ENCODE results near the gene NR3C2. TPM values are rescaled to one million over a fixed set of nuclear protein-coding genes. Genes with fewer than 3 reads are reported as not detected.

NR3C2 gene
- total and polyA plus RNA-seq, 12 donors = 2.2 to 28.6 (median 23.3) TPM

- no peak for TF ChIP-seq CTCF (IDR thresholded peaks at IDR 0.05)
- Histone ChIP-seq H3K27ac (no peak overlapping the region), H3K9me3 (no peaks in the 10 kb centered on the region), H3K36me3 (no peaks in the 10 kb centered on the region), H3K4me1 (peaks cover 0 to 18% (median 13%) of the 10 kb centered on the region in 9 donors), H3K4me3 (no peak overlapping the region), H3K27me3 (no peaks in the 10 kb centered on the region)
- DNase-seq (no peak), ATAC-seq (no peak)
- WGBS, 2 donors = 95 to 98% methylated on average over 4 of the region's 4 CpGs
- intact Hi-C loops (cut with DNase I) = no loop called here
These were observed 88.0 kb downstream of the NR3C2 start for GRCh38 chr4:148354186-148354585.

- TF ChIP-seq CTCF (IDR thresholded peaks at IDR 0.05) = no peak
- DNase-seq (no peak), ATAC-seq (no peak)
- no peaks in the 10 kb centered on the region for H3K27me3 ChIP-seq
- intact Hi-C loops (cut with DNase I) = no loop called here
- H3K4me1 ChIP-seq = peaks cover 0 to 18% (median 13%) of the 10 kb centered on the region in 9 donors
- no peak overlapping the region for H3K4me3 ChIP-seq
- H3K36me3 ChIP-seq = no peaks in the 10 kb centered on the region
- H3K27ac ChIP-seq = no peak overlapping the region
- no peaks in the 10 kb centered on the region for H3K9me3 ChIP-seq
These were observed 88.6 kb downstream of the NR3C2 start for GRCh38 chr4:148353571-148353970.

GRCh38 chr4:148349153-148349552, 93.1 kb downstream of the NR3C2 start:
- Histone ChIP-seq H3K27ac (no peak overlapping the region), H3K4me1 (peaks cover 0 to 29% (median 17%) of the 10 kb centered on the region in 9 donors), H3K4me3 (no peak overlapping the region), H3K9me3 (no peaks in the 10 kb centered on the region), H3K27me3 (no peaks in the 10 kb centered on the region), H3K36me3 (no peaks in the 10 kb centered on the region)
- no peak for ATAC-seq
- no peak for TF ChIP-seq CTCF (IDR thresholded peaks at IDR 0.05)
- DNase-seq = no peak
- intact Hi-C loops (cut with DNase I) = loop anchor here in 2 of 10 donors (5.0 to 10.0 kb wide), 2 partner anchors 93 to 96 kb away; partner anchors contain the start of gene NR3C2 (in 2 of the 2)
- WGBS, 2 donors = 64 to 77% methylated on average over 2 of the region's 2 CpGs

GRCh38 chr4:148346657-148347056, 95.6 kb downstream of the NR3C2 start:
- Histone ChIP-seq H3K9me3 (no peaks in the 10 kb centered on the region), H3K4me3 (no peak overlapping the region), H3K27me3 (no peaks in the 10 kb centered on the region), H3K4me1 (peaks cover 0 to 49% (median 19%) of the 10 kb centered on the region in 9 donors), H3K36me3 (no peaks in the 10 kb centered on the region), H3K27ac (no peak overlapping the region)
- DNase-seq (no peak), ATAC-seq (no peak)
- no peak for TF ChIP-seq CTCF (IDR thresholded peaks at IDR 0.05)
- intact Hi-C loops (cut with DNase I) = loop anchor here in 2 of 10 donors (5.0 to 10.0 kb wide), 2 partner anchors 96 to 98 kb away; partner anchors contain the start of gene NR3C2 (in 2 of the 2)
- WGBS, 2 donors = 71 to 91% methylated on average over 2 of the region's 2 CpGs

Measured in heart right ventricle (tissue), 16 donors.